HG02938 (cell line): Measurements from ENCODE around the gene ARL5A.

Experiments
- ATAC-seq: cut with Tn5 transposase; IDR thresholded peaks from one replicate; pipeline ENCODE4 v1.9.1; 2021; ENCODE audit warnings: mild to moderate bottlenecking, moderate library complexity; ENCODE audit not compliant: unreplicated experiment

ARL5A gene

DNA sequence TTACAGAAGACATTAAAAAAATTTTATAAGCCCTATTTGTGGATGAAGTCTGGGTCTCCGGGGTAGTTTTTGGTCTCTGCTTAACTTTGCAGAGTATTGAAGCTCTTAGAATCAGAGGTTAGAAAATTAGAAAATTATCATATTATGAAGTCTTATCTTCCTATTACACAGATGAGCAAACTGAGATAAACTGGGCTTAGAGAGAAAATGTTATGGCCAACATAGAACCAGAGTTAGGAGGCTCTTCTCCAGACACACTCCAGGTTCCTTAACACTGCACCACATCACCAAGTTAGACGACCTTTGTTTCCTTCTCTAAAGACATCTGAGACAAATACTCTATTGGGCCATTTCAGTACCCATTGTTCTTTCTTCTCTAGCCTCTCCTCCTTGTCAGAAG lies 57.2 kb downstream of the ARL5A start:
- peak; percentile 31 for ATAC-seq

DNA sequence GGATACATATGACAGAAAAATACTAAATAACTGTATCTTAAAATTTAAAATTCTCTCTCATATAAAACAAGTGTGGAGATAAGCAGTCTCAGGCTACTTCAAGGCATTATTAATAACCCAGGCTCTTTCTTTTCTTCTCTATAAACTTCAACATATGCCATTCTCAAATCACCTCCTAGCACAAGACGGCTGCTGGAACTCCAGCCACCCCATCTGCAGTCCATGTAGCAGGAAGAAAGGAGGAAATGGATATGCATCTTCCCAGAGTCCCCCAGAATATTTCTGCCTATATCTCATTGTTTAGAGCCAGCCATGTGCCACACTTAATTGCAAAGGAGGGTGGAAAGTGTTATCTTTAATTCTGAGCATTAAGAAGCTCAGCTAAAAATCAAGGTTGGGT lies 58.6 kb downstream of the ARL5A start:
- ATAC-seq: no peak

DNA sequence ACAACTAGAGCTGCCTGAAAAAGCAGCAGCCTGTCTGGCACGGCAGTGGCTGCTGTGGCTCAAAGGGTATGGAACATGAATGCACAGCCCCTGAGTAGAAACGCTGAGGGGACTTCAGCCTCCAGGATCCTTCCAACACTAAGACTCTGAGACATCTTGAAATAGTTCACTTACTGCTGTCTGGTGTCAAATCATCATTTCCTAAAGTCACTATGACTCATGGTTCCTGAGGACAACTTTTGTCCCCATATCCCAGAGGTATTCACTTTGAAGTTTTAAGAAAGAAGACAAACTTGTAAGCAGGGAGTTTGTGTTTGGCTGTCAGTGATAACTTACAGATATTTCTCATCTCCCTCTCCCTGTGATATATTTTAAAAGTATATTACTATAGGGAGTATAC lies 60.7 kb downstream of the ARL5A start:
- no peak for ATAC-seq

DNA sequence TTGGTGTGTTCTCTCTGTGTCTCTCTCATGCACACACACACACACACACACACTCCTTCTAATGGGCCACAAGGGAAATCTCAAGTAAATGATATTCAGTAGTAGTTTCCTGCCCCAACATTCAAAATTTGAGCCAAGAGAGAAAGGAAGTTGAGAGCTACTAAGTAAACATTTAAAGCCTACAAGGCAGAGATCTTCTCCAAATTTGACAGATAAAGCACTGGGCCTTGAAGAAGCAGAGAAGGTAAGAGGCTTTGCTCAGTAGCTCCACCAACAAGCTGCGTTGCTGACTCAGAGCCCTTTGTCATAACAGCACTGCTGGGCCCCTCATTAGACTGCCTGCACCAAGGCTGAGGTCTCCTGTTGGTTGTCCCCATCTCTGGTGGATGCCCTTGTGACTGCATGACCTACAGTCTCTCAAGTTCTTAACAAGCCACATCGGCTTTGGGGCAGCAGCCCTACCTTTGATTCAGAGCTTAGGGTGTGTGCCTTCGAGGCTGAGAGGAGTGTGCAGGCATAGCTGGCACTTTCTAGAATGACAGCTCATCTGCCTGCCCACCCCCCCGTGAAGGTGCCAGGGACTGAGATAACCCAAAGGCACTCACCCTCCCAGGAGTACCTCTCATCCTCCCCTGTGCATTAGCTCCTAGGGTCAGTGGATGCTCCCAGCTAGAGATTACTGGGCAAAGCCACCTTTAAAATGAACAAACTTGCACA lies 61.6 kb downstream of the ARL5A start:
- peak; percentile 38 for ATAC-seq

DNA sequence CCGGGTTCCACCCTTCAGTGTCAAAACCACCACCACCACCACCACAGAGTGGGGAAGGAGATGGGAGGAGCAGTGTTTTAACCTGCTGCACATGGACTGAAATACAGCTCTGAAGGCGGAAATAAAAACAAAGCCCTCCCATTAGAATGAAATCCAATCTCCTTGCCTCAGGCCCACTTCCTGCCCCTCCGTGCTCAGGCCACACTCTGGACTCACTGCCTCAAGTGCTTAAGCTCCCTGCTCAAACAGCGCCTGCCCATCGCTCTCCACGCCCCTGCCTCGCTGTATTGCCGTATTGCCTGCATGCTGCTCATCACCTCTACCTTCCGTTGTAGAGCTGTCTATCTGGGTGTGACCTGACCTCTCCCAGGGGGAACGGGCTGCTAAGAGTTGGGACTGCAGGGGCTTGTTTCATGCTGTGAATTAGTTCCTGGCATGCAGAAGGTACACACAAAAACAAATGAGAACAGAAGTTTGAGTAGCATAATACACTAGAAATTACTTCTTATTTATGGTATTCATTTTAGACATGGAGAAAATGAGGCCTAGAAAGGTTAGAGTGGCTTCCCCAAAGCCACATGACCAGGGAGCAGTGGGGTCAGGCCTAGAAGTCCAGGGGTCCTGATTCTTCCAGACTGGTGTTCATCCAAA lies 62.3 kb downstream of the ARL5A start:
- no peak for ATAC-seq

DNA sequence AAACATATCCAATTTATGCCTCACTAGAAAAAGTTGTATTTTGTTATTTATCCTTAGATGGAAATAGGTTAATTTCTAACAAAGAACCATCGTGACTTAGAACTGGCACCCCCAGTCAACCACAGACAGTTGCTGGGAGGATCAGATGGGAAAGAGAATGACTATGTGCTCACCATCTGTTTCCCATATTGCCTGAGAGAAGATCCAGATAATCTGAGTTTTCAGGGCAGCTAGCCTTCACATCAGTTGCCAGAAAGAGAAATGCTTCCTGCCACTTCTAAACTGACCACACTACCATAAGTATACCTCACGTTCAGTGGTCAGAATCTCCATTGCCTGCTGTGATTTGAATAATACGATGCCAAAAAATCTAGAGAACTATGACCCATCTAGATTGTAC lies 65.5 kb downstream of the ARL5A start:
- no peak for ATAC-seq

DNA sequence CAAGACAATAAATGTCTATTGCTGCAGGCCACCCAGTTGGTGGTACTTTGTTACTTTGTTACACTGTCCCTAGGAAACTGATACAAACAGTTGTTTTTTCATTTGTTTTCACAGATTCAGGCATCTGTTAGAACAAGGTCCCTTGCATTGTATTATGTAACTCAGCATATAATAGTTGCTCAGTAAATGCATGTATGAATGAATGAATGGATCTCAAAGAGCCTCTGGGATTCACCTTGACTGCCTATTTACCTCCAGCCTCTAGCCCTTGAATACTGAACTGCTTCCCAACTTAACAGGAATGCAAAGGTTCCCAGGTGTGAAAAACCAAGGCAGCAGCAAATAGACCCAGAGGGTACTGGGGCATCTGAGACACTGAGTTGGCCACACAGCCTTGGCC lies 66.5 kb downstream of the ARL5A start:
- no peak for ATAC-seq

DNA sequence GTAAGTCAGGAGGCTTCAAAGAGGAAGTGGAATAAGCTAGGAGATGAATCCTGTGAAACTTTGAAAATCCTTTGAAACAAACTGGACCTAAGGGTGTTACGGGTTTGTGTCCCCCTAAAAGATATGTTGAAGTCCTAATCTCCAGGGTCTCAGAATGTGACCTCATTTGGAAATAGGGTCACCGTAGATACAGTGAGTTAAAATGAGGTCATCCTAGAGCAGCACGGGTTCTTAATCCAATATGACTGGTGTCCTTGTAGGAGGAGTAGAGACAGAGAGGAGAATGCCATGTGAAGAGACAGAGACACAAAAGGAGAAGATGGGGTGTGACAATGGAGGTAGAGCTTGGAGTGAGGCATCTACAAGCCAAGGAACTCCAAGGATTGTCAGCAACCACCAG lies 67.0 kb downstream of the ARL5A start:
- ATAC-seq: no peak

DNA sequence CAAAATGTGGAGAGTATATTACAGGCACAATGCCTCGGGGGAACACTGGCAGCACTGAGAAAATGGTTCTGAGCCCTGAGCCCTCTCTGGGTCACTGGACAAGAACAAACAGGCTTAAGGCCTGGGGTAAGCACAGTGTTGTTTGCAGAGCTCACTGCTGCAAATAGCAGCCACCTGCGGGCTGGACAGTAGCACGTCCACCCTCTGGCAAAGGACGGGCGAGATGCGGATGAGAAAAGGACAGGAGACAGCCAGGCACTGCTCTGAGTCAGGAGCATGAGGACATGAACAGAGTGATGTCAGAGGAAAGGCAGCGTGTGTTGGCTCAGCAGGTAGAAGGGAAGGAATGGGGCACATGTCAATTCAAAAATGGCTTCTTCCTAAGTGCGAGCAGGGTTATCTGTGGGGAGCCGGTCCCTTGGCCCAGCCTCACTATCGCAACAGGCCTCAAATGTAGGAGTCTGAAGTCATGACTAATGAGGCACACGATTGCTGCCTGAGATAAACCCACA lies 68.0 kb downstream of the ARL5A start:
- ATAC-seq: no peak

DNA sequence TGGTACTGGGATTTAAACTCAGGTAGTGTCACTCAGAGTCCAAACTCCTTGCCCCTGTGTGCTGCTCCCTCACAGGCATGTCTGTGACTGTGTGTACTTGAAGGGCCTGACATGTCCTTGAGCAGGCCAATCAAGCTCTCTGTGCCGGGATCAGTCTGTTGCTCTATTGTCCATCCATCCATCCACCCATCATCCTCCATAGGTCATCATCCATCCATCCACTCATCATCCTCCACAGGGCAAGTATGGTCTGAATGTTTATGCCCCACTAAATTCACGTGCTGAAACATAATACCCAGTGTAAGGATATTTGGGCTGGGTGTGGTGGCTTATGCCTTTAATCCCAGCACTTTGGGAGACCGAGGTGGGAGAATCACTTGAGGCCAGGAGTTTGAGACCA lies 69.5 kb downstream of the ARL5A start:
- no peak for ATAC-seq

DNA sequence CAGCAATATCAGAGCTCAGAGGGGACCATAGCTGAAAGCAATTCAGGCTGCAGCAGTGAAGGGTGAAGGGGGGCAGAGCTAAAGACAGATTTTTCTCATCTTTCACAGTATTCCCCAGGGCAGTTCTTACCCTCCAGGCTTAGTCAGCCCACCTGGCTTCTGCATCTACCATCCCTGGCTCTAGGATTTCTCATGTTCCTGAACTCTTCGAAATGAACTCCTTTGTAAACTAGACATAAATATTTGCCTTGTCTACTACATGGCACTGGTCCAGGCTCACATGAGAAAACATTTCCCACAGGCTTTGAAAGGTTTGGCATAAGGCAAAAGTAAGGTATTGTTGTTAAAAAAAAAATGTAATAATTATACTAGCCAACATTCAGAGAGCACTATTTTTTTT lies 70.4 kb downstream of the ARL5A start:
- ATAC-seq: no peak

DNA sequence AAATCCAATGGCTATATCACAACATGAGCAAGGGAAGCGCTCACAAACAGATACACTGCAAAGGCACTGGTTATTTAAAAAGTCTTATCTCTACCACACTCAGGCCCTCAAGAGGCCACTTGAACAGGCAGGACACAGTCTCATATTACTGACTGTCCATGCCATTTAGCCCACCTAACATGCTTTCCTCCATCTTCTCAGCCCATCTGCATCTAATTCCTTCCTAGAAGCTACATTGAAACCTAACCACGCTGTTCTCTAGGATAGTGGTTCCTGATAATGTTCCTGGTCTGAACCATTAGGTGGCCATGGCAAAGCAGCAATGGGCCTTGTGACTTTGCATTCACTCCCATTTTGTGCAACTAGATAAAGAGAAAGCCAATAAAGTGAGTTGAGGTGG lies 71.4 kb downstream of the ARL5A start:
- ATAC-seq: no peak

DNA sequence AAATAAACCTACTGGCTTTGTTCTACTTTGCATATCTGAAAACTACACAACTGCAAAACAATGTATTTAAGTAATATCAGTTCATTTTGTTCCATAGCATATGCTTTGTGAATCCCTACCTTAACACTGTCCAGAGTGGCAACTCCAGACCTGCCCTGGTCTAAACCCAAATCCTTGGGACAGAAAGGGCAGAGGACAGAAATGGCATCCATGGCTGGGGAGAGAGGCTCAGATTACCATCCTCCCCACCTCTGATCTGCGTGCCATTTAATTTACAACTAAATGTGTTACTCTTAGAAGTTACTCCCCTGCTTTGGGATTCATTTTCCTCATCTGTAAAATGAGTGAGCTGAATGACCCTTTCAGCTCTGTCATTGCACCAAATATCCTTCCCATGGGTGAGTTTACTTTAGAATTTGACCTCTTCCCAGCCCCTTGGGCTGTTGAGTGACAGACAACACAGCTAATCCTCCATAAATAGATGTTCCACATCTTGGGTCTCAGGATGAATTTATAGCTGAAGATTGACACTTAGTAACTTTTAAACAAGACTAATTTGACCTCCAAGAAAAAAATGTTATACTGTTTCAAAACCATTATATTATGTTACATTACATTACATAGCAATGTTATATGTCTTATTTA lies 73.8 kb downstream of the ARL5A start:
- no peak for ATAC-seq

DNA sequence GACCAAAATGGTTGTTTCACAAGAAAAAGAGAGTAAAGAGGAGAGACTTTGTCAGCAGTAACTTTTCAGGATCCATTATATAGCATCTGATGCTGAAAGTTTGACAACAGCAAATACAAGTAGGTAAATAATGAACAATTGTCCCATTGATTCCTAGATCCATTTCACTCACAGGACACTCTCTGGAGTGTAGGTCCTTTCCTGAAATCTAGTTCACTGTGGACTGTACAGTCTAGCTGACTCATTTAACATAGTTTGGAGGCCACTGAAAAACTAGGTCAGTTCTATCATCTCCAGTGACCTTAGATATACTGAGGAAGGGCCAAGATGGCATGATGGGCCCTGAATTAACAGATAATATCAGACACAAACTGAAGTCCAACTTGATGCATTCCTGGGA lies 74.7 kb downstream of the ARL5A start:
- no peak for ATAC-seq
